AG10803 (cell line): ENCODE results near the gene CKM.
"Not testable (repeated sequence)": the region's sequence is repeated elsewhere in the genome, so short reads cannot be mapped to it uniquely, and the experiment has no call there.

ENCODE experiments used
- DNase-seq: peaks from one replicate; pipeline ENCODE4 v3.0.0; 2010; ENCODE audit warnings: low read depth
- H3K4me3 ChIP-seq: 2 replicates; pipeline ENCODE4 v1.5.1; 2011; ENCODE audit warnings: mild to moderate bottlenecking, low read length, control low read depth
- CTCF ChIP-seq: conservative IDR thresholded peaks from 2 replicates; pipeline ENCODE4 v1.5.1; 2011; ENCODE audit warnings: mild to moderate bottlenecking, low read length, control low read depth, inconsistent platforms

CKM gene

GRCh38 chr19:45321848-45322247 is 827 bp downstream of the CKM start:
- DNase-seq, result no peak
- no peak for TF ChIP-seq CTCF
- H3K4me3 ChIP-seq, result no peak overlapping the region

GRCh38 chr19:45320997-45321775 is 1.5 kb downstream of the CKM start:
- no peak overlapping the region for H3K4me3 ChIP-seq
- TF ChIP-seq CTCF, result no peak
- no peak for DNase-seq

GRCh38 chr19:45315304-45315703 is 7.4 kb downstream of the CKM start:
- no peak overlapping the region for H3K4me3 ChIP-seq
- DNase-seq, result no peak
- no peak for TF ChIP-seq CTCF

- DNase-seq, result no peak
- no peak overlapping the region for H3K4me3 ChIP-seq
- TF ChIP-seq CTCF, result no peak
Measured at GRCh38 chr19:45314708-45315245, 7.9 kb downstream of the CKM start.

- not testable (repeated sequence) for DNase-seq
Measured at GRCh38 chr19:45312285-45312684, 10.4 kb downstream of the CKM start.

GRCh38 chr19:45311621-45312020 is 11.1 kb downstream of the CKM start:
- TF ChIP-seq CTCF, result no peak
- H3K4me3 ChIP-seq, result no peak overlapping the region
- peak; percentile 11 for DNase-seq

More at GRCh38 chr19:45312285-45312684, 10.4 kb downstream of the CKM start:
- H3K4me3 ChIP-seq, result not testable (repeated sequence)

- not testable (repeated sequence) for DNase-seq, H3K4me3 ChIP-seq
Measured at GRCh38 chr19:45309322-45309721, 13.4 kb downstream of the CKM start.

GRCh38 chr19:45307361-45307760 is 15.3 kb downstream of the CKM start:
- no peak overlapping the region for H3K4me3 ChIP-seq
- no peak for TF ChIP-seq CTCF
- DNase-seq, result no peak
